Hepatocyte (in vitro differentiated cells): ENCODE data around the gene NELFB. TPM values are rescaled to one million over a fixed set of nuclear protein-coding genes. Genes with fewer than 3 reads are reported as not detected.

Source experiments
- DNase-seq: peaks from one replicate; pipeline ENCODE4 v3.0.0-alpha.2; 2016; ENCODE audit warnings: low spot score
- H2AFZ ChIP-seq: fragments of 200-600 bp; sonication (generic); 2 replicates; pipeline ENCODE4 v1.6.0; 2016; ENCODE audit warnings: antibody characterized with exemption, mild to moderate bottlenecking
- H3K27ac ChIP-seq: fragments of 200-600 bp; sonication (generic); 2 replicates; pipeline ENCODE4 v1.5.1; 2016; ENCODE audit warnings: mild to moderate bottlenecking
- H3K27me3 ChIP-seq: fragments of 200-600 bp; sonication (generic); 2 replicates; pipeline ENCODE4 v1.6.1; 2016
- H3K36me3 ChIP-seq: fragments of 200-600 bp; sonication (generic); replicated peaks from 2 replicates; pipeline ENCODE4 v1.5.1; 2016; ENCODE audit warnings: low read depth; ENCODE audit not compliant: insufficient read depth
- H3K4me1 ChIP-seq: fragments of 200-600 bp; sonication (generic); 2 replicates; pipeline ENCODE4 v1.5.1; 2016; ENCODE audit warnings: mild to moderate bottlenecking, moderate library complexity; ENCODE audit not compliant: insufficient read depth
- H3K4me2 ChIP-seq: fragments of 200-600 bp; sonication (generic); 2 replicates; pipeline ENCODE4 v1.6.0; 2016
- H3K4me3 ChIP-seq: fragments of 200-600 bp; sonication (generic); 2 replicates; pipeline ENCODE4 v1.5.1; 2016; ENCODE audit warnings: mild to moderate bottlenecking
- H3K79me2 ChIP-seq: fragments of 200-600 bp; sonication (generic); 2 replicates; pipeline ENCODE4 v1.6.0; 2017; ENCODE audit warnings: mild to moderate bottlenecking
- H3K9me2 ChIP-seq: fragments of 200-600 bp; sonication (generic); replicated peaks from 2 replicates; pipeline ENCODE4 v1.6.0; 2017; ENCODE audit warnings: mild to moderate bottlenecking; ENCODE audit not compliant: insufficient read depth
- H3K9me3 ChIP-seq: fragments of 200-600 bp; sonication (generic); 2 replicates; pipeline ENCODE4 v1.5.1; 2016; ENCODE audit warnings: low read depth, mild to moderate bottlenecking
- H4K20me1 ChIP-seq: fragments of 200-600 bp; sonication (generic); 2 replicates; pipeline ENCODE4 v1.6.0; 2016; ENCODE audit warnings: mild to moderate bottlenecking; ENCODE audit not compliant: insufficient read depth, poor library complexity, severe bottlenecking
- CTCF ChIP-seq: fragments of 200-600 bp; sonication (generic); IDR thresholded peaks from 2 replicates; pipeline ENCODE4 v1.5.1; 2016; ENCODE audit warnings: antibody characterized with exemption, mild to moderate bottlenecking; ENCODE audit not compliant: poor library complexity
- EZH2 ChIP-seq: fragments of 200-600 bp; sonication (generic); IDR thresholded peaks from 2 replicates; pipeline ENCODE4 v1.6.1; 2016; ENCODE audit warnings: antibody characterized with exemption, mild to moderate bottlenecking, borderline replicate concordance
- EZH2phosphoT487 ChIP-seq: fragments of 200-600 bp; sonication (generic); IDR thresholded peaks from one replicate; pipeline ENCODE4 v1.6.1; 2018; ENCODE audit warnings: antibody characterized with exemption, mild to moderate bottlenecking, low read depth, moderate library complexity; ENCODE audit not compliant: unreplicated experiment, severe bottlenecking
- WGBS: methylation state at CpG from one replicate; pipeline ENCODE4 v1.1.6; 2016; ENCODE audit warnings: low lambda C conversion rate; ENCODE audit errors: missing lambda C conversion rate; 5-methylcytosine and 5-hydroxymethylcytosine counted together
- polyA plus RNA-seq: library from polyadenylated mRNA; unstranded; fragments of >200 nt; fragmentation: Nextera tagmentation; extraction: Ambion mirVana; gene quantifications from 2 replicates; pipeline ENCODE4 v1.2.1, GENCODE V29; 2016
- total RNA-seq: library from RNA; depleted of rRNA; stranded (reverse); fragments of >200 nt; gene quantifications from 2 replicates; pipeline ENCODE4 v1.2.3, GENCODE V29; 2014

NELFB gene
- total and polyA plus RNA-seq, 2 experiments from 2014 or later = 41.4 to 63.5 TPM

GRCh38 chr9:137212520-137212919 is 42.6 kb upstream of the NELFB start:
- H3K79me2 ChIP-seq = no peaks in the 10 kb centered on the region
- no peaks in the 10 kb centered on the region for H3K36me3 ChIP-seq
- peaks cover 8% of the 10 kb centered on the region for H3K4me1 ChIP-seq
- H3K27me3 ChIP-seq = no peaks in the 10 kb centered on the region
- H3K27ac ChIP-seq = no peak overlapping the region
- H2AFZ ChIP-seq = no peak overlapping the region
- no peaks in the 10 kb centered on the region for H3K9me3 ChIP-seq
- WGBS = 94% methylated on average over 19 of the region's 21 CpGs
- no peaks in the 10 kb centered on the region for H4K20me1 ChIP-seq
- no peak overlapping the region for H3K4me3 ChIP-seq
- no peak overlapping the region for H3K4me2 ChIP-seq
- H3K9me2 ChIP-seq = no peaks in the 10 kb centered on the region
- TF ChIP-seq EZH2phosphoT487 (no peak), CTCF (no peak), EZH2 (no peak)
- no peak for DNase-seq

GRCh38 chr9:137213160-137214060 is 41.7 kb upstream of the NELFB start:
- TF ChIP-seq EZH2phosphoT487 = no peak
- TF ChIP-seq CTCF = peak; percentile 12
- TF ChIP-seq EZH2 = no peak
- no peak overlapping the region for H3K27ac ChIP-seq
- H3K4me2 ChIP-seq = no peak overlapping the region
- no peaks in the 10 kb centered on the region for H3K27me3 ChIP-seq
- H2AFZ ChIP-seq = no peak overlapping the region
- H3K36me3 ChIP-seq = no peaks in the 10 kb centered on the region
- H4K20me1 ChIP-seq = no peaks in the 10 kb centered on the region
- 95% methylated on average over 42 of the region's 49 CpGs for WGBS
- H3K4me1 ChIP-seq = peaks cover 15% of the 10 kb centered on the region
- DNase-seq = no peak
- no peaks in the 10 kb centered on the region for H3K9me3 ChIP-seq
- no peak overlapping the region for H3K4me3 ChIP-seq
- no peaks in the 10 kb centered on the region for H3K9me2 ChIP-seq
- H3K79me2 ChIP-seq = no peaks in the 10 kb centered on the region

- Histone ChIP-seq H3K36me3 (no peaks in the 10 kb centered on the region), H3K9me2 (no peaks in the 10 kb centered on the region), H3K27me3 (no peaks in the 10 kb centered on the region), H3K79me2 (no peaks in the 10 kb centered on the region), H3K4me1 (peaks cover 22% of the 10 kb centered on the region), H3K27ac (no peak overlapping the region), H4K20me1 (no peaks in the 10 kb centered on the region), H3K4me2 (no peak overlapping the region), H2AFZ (no peak overlapping the region), H3K4me3 (no peak overlapping the region), H3K9me3 (no peaks in the 10 kb centered on the region)
- 95% methylated on average over 7 of the region's 19 CpGs for WGBS
- TF ChIP-seq EZH2 = no peak
- TF ChIP-seq CTCF = no peak
- no peak for TF ChIP-seq EZH2phosphoT487
- no peak for DNase-seq
Measured at GRCh38 chr9:137214620-137215019, 40.5 kb upstream of the NELFB start.
